Endothelial cell of hepatic sinusoid (primary cell): Measurements from ENCODE around the gene PRELP.

ENCODE experiments used
- in situ Hi-C: cut with HindIII; loops from 2 replicates; pipeline ENCODE4 v1.10.0; 2017; ENCODE audit warnings: low sequenced_read_pairs

PRELP gene

DNA sequence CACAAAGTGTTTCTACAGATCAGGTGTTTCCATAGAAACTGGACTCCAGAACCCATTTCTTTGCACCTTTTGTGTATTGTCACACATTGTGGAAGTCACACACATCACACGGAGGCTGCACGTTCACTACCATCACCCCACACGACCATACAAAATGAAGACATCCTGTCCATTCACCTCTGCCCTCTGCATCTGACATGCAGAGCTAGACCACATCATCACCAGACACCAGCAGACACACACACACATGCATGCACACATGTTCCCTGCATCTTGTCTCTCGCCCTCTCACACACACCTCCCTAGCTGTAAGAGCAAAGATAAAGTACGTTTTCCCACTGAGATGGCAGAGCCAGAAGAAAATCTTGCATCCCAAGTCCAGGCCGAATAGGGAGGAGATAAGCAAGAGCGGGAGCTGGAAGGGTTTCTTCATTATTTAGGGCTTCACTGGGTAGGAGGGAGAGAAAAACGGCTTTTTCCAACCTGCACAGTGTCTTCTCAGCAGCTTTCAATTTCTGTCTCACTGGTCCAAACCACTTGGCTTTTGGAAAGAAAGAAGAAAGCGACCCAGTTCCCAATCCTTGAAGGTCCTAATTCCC, 709 bp downstream of the PRELP start:
- in situ Hi-C loops: loop anchor here (5.0 to 25.0 kb wide), 2 partner anchors 124 to 214 kb away; partner anchors contain the start of gene FMOD

GRCh38 chr1:203477748-203478147, 2.1 kb downstream of the PRELP start:
- in situ Hi-C loops: loop anchor here (5.0 to 25.0 kb wide), 2 partner anchors 125 to 215 kb away; partner anchors contain the start of gene FMOD

DNA sequence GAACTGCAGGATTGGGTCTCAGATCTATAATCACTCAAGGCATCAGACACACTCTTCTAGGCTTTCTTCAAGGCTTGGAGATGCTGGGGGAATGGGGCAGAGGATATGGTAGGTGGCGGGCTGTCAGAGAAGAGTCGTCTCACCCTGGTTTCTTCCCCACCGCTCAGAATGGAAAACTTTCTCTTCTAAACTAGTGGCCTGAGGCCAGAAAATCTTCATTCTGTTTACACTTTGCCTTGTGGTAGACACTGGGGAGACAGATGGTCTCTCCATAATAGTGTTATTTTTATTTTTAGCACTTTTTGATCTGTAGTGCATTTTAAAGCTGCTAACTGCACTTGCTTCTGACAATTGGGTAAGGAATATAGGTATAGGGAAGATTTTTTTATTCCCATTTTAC, 2.6 kb downstream of the PRELP start:
- in situ Hi-C loops: loop anchor here (5.0 to 25.0 kb wide), 2 partner anchors 126 to 216 kb away; partner anchors contain the start of gene FMOD

- in situ Hi-C loops: loop anchor here (5.0 to 25.0 kb wide), 2 partner anchors 127 to 217 kb away; partner anchors contain the start of gene FMOD
Measured at GRCh38 chr1:203478986-203479385, 3.4 kb downstream of the PRELP start.

- in situ Hi-C loops: loop anchor here (5.0 to 25.0 kb wide), 2 partner anchors 127 to 217 kb away; partner anchors contain the start of gene FMOD
Measured at GRCh38 chr1:203479646-203480045, 4.0 kb downstream of the PRELP start.

GRCh38 chr1:203480084-203480483, 4.5 kb downstream of the PRELP start:
- in situ Hi-C loops: loop anchor here (25.0 kb wide), 1 partner anchor 218 kb away; no protein-coding TSS in a partner anchor

- in situ Hi-C loops: loop anchor here (25.0 kb wide), 1 partner anchor 218 kb away; no protein-coding TSS in a partner anchor
Measured at GRCh38 chr1:203480525-203481084, 5.0 kb downstream of the PRELP start.

- in situ Hi-C loops: loop anchor here (25.0 kb wide), 1 partner anchor 219 kb away; no protein-coding TSS in a partner anchor
Measured at GRCh38 chr1:203481196-203481595, 5.6 kb downstream of the PRELP start.

GRCh38 chr1:203486618-203487370, 11.2 kb downstream of the PRELP start:
- in situ Hi-C loops: loop anchor here (25.0 kb wide), 1 partner anchor 224 kb away; no protein-coding TSS in a partner anchor

DNA sequence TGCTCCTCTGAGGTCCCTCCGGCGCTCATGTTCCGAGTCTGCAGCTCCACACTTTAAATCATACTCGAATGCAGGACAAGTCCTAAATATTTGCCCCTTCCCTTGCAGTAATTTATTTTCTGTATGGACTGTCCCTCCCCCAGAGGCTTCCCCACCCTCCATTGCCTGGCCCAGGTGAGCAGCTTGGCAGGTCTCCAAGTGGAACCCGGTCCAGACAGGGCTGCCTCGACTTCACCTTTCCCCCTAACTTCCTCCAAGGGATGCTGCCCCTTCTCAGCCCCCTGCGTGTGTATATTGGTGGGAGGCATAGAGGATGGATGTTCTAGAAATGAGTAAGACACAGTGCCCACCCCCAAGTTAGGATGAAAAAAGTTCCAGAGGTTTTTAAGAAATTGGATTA, 12.9 kb downstream of the PRELP start:
- in situ Hi-C loops: loop anchor here (25.0 kb wide), 1 partner anchor 226 kb away; no protein-coding TSS in a partner anchor

DNA sequence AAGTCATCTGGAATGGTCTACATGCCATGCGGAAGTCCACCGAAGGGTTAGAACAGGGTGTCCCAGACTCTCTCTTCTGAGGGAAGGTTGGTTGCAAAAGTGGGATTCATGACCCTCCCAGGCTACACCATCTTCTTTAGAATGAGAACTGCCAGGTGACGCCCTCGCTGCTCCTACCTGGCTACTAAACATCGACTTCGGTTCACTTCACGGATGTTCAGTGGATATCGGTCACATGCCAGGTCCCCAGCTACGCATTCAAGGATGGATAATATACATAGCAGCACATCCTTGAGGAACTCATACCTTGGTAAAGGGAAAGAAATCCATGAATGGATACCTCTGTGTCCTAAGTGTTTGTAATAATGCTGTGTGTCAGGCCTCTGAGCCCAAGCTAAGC, 15.0 kb downstream of the PRELP start:
- in situ Hi-C loops: loop anchor here (25.0 kb wide), 1 partner anchor 228 kb away; no protein-coding TSS in a partner anchor

GRCh38 chr1:203491664-203492063, 16.1 kb downstream of the PRELP start:
- in situ Hi-C loops: loop anchor here (25.0 kb wide), 1 partner anchor 229 kb away; no protein-coding TSS in a partner anchor

- in situ Hi-C loops: loop anchor here (25.0 kb wide), 1 partner anchor 230 kb away; no protein-coding TSS in a partner anchor
Measured at GRCh38 chr1:203492082-203492747, 16.6 kb downstream of the PRELP start.

DNA sequence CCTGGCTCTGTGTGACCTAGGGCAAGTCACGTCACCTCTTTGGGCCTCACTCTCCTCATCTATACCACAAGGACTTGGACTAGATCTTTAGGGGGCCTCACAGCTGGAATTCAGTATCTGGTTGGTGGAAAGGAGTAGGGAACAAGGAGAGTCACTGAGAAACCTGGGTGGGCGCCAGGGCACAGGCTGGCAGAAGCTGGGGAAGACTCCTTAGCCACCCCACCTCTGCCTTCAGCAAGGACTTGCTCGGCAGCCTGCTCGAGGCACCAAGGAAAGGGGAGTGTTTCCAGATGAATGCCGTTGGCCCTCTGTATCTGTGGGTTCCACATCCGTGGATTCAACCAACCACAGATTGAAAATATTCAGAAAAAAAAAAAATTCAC, 17.1 kb downstream of the PRELP start:
- in situ Hi-C loops: loop anchor here (25.0 kb wide), 1 partner anchor 230 kb away; no protein-coding TSS in a partner anchor

- in situ Hi-C loops: loop anchor here (25.0 kb wide), 1 partner anchor 232 kb away; no protein-coding TSS in a partner anchor
Measured at GRCh38 chr1:203493901-203494300, 18.3 kb downstream of the PRELP start, which contains the start of gene OPTC. Gene OPTC (plus strand): TSS chr1:203494153. CDS start chr1:203496006, 1,853 bp downstream.

GRCh38 chr1:203495845-203496244, 20.2 kb downstream of the PRELP start:
- in situ Hi-C loops: loop anchor here (25.0 kb wide), 1 partner anchor 234 kb away; no protein-coding TSS in a partner anchor

- in situ Hi-C loops: loop anchor here (25.0 kb wide), 1 partner anchor 235 kb away; no protein-coding TSS in a partner anchor
Measured at GRCh38 chr1:203497269-203497777, 21.7 kb downstream of the PRELP start.

GRCh38 chr1:203499643-203500278, 24.2 kb downstream of the PRELP start:
- in situ Hi-C loops: loop anchor here (25.0 kb wide), 1 partner anchor 237 kb away; no protein-coding TSS in a partner anchor

DNA sequence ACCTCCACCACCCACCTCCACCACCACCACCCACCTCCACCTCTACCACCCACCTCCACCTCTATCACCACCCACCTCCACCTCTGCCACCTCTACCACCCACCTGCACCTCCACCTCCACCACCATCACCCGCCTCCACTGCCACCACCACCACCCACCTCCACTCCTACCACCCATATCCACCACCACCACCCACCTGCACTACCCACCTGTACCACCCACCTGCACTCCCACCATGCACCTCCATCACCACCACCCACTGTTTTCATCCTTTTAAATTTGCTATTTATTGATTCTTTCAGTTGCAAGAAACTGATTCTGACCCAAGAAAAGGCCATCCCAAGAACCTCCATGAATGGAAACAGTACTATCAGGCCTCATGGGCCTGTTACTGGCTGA, 24.7 kb downstream of the PRELP start:
- in situ Hi-C loops: no loop called here
